ENCODE measurements around the gene PEX6. TPM values are rescaled to one million over a fixed set of nuclear protein-coding genes. Genes with fewer than 3 reads are reported as not detected.

Gene PEX6
- total and polyA plus RNA-seq, 2 of the 13 experiments (the other 11 are each of a cell fraction or from before 2014, with no cell fraction given), result 5.1 to 6.7 TPM

GRCh38 chr6:42984001-42984923 lies 5.3 kb upstream of the PEX6 start, which contains the start of gene PPP2R5D (continued):
- no peak for TF ChIP-seq CEBPZ (IDR thresholded peaks at IDR 0.05; ENCODE audit: low read length)
- peak; percentile 41; the same call in 1 of the 2 replicates for TF ChIP-seq TFDP1 (CRISPR knock-in tag; IDR thresholded peaks at IDR 0.05; ENCODE audit: borderline replicate concordance)
- TF ChIP-seq HOXA5 (CRISPR knock-in tag; IDR thresholded peaks at IDR 0.05), result peak; percentile 77
- TF ChIP-seq HNF4G (IDR thresholded peaks at IDR 0.05; ENCODE audit: borderline replicate concordance, low read depth, low read length), result no peak
- TF ChIP-seq HNF4G (CRISPR knock-in tag; IDR thresholded peaks at IDR 0.05; ENCODE audit: borderline replicate concordance, low read depth), result no peak
- TF ChIP-seq BHLHE40 (IDR thresholded peaks at IDR 0.05; ENCODE audit: low read length), result peak; percentile 67
- no peak; the same call in 1 of the 2 replicates for TF ChIP-seq ZNF670 (CRISPR knock-in tag; IDR thresholded peaks at IDR 0.05; ENCODE audit: borderline replicate concordance)
- TF ChIP-seq TFAP4 (IDR thresholded peaks at IDR 0.05; ENCODE audit: borderline replicate concordance, low read depth), result no peak; the same call in 1 of the 2 replicates
- no peak for TF ChIP-seq FLYWCH1 (CRISPR knock-in tag; IDR thresholded peaks at IDR 0.05)
- TF ChIP-seq SKIL (CRISPR knock-in tag; IDR thresholded peaks at IDR 0.05; ENCODE audit: borderline replicate concordance), result no peak
- peak; percentile 13; the same call in 1 of the 2 replicates for TF ChIP-seq ZNF383 (CRISPR knock-in tag; IDR thresholded peaks at IDR 0.05; ENCODE audit: borderline replicate concordance)
- TF ChIP-seq MLXIP (CRISPR knock-in tag; IDR thresholded peaks at IDR 0.05; ENCODE audit: borderline replicate concordance), result 0 out of 2 replicates have a peak, but pooled peaks have one; percentile 27
- TF ChIP-seq ZNF879 (CRISPR knock-in tag; IDR thresholded peaks at IDR 0.05), result no peak
- peak; percentile 39; the same call in 1 of the 2 replicates for TF ChIP-seq ZNF616 (CRISPR knock-in tag; IDR thresholded peaks at IDR 0.05; ENCODE audit: low read depth)
- TF ChIP-seq ZNF225 (CRISPR knock-in tag; IDR thresholded peaks at IDR 0.05), result no peak; the same call in 1 of the 2 replicates
- TF ChIP-seq RXRB (CRISPR knock-in tag; IDR thresholded peaks at IDR 0.05; ENCODE audit: borderline replicate concordance), result peak; percentile 24; the same call in 1 of the 2 replicates

Measured in HepG2 (cell line).